Choroid plexus epithelial cell (primary cell): Measurements from ENCODE around the gene CCDC138.

Experiments
- DNase-seq: peaks from one replicate; pipeline ENCODE4 v3.0.0-alpha.2; 2010; ENCODE audit warnings: low read depth
- H3K4me3 ChIP-seq: 2 replicates; pipeline ENCODE4 v1.5.1; 2011; ENCODE audit warnings: low read depth, mild to moderate bottlenecking, control low read depth, low read length, moderate library complexity
- TF ChIP-seq, protein P1 (sequence below): conservative IDR thresholded peaks from 2 replicates; pipeline ENCODE4 v1.5.1; 2011; ENCODE audit warnings: low read depth, mild to moderate bottlenecking, control low read depth, inconsistent platforms, low read length, moderate library complexity

CCDC138 gene

DNA sequence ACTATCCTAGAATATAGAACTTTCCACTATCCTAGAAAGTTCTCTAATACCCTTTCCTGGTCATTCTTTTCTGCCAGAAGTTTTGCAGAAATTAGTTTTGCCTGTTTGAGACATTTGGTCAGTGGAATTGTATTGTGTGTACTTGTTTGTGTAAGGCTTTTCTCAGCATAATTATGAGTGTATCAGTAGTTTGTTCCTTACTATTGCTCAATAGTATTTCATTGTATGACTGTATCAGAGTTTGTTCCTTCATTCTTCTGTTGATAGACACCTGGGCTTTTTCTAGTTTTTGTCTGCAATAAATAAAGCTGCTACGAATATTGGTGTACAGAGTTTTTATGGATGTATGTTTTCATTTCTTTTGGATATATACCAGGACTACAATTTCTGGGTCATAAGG is 27.2 kb downstream of the CCDC138 start:
- no peak overlapping the region for H3K4me3 ChIP-seq
- TF ChIP-seq, protein P1, sequence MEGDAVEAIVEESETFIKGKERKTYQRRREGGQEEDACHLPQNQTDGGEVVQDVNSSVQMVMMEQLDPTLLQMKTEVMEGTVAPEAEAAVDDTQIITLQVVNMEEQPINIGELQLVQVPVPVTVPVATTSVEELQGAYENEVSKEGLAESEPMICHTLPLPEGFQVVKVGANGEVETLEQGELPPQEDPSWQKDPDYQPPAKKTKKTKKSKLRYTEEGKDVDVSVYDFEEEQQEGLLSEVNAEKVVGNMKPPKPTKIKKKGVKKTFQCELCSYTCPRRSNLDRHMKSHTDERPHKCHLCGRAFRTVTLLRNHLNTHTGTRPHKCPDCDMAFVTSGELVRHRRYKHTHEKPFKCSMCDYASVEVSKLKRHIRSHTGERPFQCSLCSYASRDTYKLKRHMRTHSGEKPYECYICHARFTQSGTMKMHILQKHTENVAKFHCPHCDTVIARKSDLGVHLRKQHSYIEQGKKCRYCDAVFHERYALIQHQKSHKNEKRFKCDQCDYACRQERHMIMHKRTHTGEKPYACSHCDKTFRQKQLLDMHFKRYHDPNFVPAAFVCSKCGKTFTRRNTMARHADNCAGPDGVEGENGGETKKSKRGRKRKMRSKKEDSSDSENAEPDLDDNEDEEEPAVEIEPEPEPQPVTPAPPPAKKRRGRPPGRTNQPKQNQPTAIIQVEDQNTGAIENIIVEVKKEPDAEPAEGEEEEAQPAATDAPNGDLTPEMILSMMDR, result no peak
- DNase-seq, result no peak

GRCh38 chr2:108820482-108820881 is 33.9 kb downstream of the CCDC138 start:
- TF ChIP-seq, protein P1, result no peak
- H3K4me3 ChIP-seq, result no peak overlapping the region
- DNase-seq, result no peak

- TF ChIP-seq, protein P1, result no peak
- no peak for DNase-seq
Observed at GRCh38 chr2:108823286-108823685, 36.7 kb downstream of the CCDC138 start.

GRCh38 chr2:108824316-108825070 is 37.9 kb downstream of the CCDC138 start:
- no peak for DNase-seq
- H3K4me3 ChIP-seq, result no peak overlapping the region
- TF ChIP-seq, protein P1, result no peak

More at GRCh38 chr2:108823286-108823685, 36.7 kb downstream of the CCDC138 start:
- no peak overlapping the region for H3K4me3 ChIP-seq

GRCh38 chr2:108825254-108825653 is 38.7 kb downstream of the CCDC138 start:
- TF ChIP-seq, protein P1, result no peak
- DNase-seq, result no peak

DNA sequence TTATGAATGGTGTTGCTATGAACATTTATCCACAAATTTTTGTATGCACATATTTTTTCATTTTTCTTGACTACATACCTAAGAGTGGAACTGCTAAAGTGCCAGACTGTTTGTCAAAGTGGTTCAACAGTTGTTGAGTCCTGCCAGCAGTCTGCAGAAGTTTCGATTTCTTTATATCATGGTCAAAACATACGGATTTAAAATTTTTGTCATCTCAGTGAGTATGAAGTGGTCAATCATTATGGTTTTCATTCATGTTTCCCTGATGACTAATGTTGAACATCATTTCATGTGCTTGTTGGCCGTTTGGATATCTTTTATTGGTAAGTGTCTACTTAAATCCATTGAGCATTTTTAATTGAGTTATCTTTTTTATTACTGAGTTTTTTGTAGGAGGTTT is 39.2 kb downstream of the CCDC138 start:
- TF ChIP-seq, protein P1, result no peak
- H3K4me3 ChIP-seq, result no peak overlapping the region
- DNase-seq, result no peak

More at GRCh38 chr2:108825254-108825653, 38.7 kb downstream of the CCDC138 start:
- H3K4me3 ChIP-seq, result no peak overlapping the region

- no peak for DNase-seq
- H3K4me3 ChIP-seq, result no peak overlapping the region
- TF ChIP-seq, protein P1, result no peak
Observed at GRCh38 chr2:108829578-108830310, 43.2 kb downstream of the CCDC138 start.
